GM21515 (cell line): ENCODE results near the gene KCND3.

Source experiments
- ATAC-seq: cut with Tn5 transposase; IDR thresholded peaks from one replicate; pipeline ENCODE4 v1.9.1; 2021; ENCODE audit not compliant: unreplicated experiment

Gene KCND3

GRCh38 chr1:111988743-111989453, 570 bp downstream of the KCND3 start:
- ATAC-seq = no peak

DNA sequence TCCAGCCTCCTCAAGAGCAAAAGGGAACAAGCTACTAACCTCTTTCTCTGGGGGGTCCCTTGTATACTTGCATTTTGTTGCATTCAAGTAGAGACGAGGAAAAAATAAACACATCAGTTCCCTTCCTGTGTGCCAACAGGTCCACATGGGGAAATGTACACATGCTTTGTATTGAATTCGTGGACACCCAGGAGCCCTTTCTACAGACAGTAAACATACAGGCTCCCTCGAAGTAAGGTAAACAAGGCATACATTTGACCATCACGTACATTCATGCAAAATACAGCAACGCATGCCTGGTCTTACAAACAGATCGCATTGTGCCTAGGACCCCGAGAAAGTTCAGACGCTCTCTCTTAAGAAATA, 1.1 kb downstream of the KCND3 start:
- ATAC-seq = no peak

GRCh38 chr1:111987502-111987901, 2.0 kb downstream of the KCND3 start:
- no peak for ATAC-seq

GRCh38 chr1:111983500-111983899, 6.0 kb downstream of the KCND3 start:
- ATAC-seq = no peak

GRCh38 chr1:111982428-111982827, 7.0 kb downstream of the KCND3 start:
- no peak for ATAC-seq

- no peak for ATAC-seq
Observed at GRCh38 chr1:111981871-111982270, 7.6 kb downstream of the KCND3 start.

DNA sequence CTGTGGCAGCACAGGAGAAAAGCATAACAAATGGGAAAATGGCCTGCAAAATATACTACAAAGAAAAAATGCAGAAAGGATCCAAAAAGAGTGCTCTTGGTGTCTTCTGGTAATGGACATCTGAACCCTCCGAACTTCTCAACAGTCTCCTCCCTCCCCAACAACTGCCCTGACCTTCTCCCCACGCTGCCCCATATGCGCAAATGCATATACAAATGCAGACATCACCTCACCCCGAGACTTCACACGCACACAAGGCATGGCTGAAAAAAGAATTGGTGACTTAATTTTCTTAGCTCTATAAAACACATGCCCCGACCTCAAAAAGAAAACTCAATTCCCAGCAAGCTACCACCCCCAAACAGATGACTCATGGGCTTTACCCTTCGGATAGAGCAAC, 8.4 kb downstream of the KCND3 start:
- no peak for ATAC-seq

DNA sequence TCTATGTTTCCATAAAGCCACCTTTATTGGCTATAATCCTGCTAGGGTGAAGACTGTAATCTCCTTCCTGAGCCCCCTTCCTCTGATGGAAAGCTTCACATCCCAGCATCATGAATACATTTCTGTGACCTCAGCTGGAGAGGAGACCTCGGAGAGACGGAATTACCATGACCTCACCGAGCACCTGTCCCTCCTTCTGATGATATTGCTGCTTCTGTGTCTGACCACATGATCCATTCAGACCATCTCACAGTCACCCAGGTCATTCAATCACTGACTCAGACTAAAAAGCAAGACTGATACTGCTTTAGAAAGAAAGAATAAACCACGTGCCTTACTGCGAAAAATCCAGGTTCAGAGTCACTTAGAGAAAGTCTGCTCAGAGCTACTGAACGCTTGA, 8.8 kb downstream of the KCND3 start:
- no peak for ATAC-seq

- ATAC-seq = no peak
Observed at GRCh38 chr1:111978695-111979094, 10.8 kb downstream of the KCND3 start.

- no peak for ATAC-seq
Observed at GRCh38 chr1:111977378-111977777, 12.1 kb downstream of the KCND3 start.

DNA sequence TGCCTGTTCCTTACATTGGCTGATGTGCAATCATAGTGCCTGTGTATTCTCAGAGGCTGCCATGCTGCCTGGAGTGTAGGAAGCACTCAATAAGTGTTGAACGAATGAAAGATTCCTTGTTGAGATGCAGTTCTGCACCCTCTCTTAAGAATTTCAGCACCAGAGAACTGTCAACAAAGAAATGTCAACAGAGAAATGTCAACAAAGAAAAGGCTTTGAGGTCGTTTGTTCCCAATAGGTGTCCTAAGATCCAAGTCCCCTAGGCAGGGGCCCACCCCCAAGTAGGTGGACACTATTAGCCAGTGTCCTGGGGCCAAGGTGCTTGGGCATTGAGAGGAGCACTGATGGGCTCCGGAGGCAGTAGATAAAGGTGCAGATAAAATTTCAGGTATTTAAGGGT, 12.6 kb downstream of the KCND3 start:
- no peak for ATAC-seq

- ATAC-seq = no peak
Observed at GRCh38 chr1:111976332-111976731, 13.1 kb downstream of the KCND3 start.

DNA sequence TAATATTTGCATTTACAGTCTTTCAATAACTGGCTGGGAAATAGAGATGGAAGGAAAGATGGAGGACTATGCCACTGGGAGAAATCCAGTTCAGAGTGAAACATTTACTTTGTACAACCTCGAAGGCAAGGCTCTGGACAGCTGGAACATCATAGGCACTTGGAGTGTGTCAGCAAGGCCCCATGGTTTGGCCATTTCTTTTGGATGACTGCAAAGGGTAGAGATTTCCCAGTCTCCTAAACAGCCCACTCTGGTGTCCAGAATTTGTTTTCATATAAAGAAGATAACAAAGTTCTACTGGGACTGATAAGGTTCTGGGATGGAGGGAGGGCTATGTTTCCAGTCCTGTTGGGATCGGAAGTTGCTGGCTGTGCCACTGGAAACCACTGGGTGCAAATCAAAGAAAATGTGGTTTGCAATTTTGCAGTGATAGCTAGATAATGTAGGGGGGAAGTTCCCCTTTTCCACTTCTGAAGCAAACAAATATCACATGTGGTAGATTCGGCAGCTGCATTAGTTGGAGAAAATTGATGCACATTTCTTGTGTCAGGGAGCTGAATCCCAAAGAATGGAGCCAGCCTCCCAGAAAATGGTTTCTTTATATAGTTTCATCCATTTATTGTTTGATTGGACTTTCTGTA, 16.2 kb downstream of the KCND3 start:
- no peak for ATAC-seq

DNA sequence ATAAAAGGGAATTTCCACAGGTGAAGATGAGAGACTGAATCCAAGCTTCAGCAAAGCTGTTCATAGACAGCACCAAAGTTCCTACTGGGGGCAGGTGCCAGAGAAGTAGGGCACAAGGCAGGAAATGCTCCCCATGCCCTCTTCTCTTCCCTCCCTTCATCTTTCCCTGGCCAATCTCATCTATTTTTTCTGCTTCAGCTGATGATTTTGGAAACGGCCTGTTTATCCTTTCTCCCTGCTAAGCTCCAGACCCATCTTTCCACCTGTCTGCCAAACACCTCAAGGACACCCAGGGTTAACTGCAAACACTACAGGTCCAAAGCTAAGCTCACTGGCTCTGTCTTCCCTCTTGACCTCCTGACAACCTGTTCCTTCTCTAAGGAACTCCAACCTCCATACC, 18.1 kb downstream of the KCND3 start:
- ATAC-seq = no peak

DNA sequence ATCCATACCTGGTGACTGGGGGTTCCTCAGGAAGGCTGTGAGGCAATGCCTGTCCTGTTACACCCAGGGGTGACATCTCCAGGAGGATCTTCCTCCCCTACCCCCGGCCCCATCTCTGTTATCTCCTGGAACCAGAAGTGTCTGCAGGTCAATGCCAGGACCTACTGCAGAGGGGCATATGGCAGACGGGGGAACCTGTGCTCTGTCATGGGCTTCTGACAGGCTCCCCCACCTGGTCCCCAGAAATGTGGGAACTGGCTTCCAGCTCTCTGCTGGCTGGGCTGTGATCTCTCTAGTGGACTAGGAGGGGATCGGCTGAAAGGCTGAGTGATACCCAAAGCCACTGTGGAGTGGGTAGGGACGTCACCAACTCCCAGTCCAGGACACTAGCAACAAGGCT, 21.0 kb downstream of the KCND3 start:
- ATAC-seq = no peak

DNA sequence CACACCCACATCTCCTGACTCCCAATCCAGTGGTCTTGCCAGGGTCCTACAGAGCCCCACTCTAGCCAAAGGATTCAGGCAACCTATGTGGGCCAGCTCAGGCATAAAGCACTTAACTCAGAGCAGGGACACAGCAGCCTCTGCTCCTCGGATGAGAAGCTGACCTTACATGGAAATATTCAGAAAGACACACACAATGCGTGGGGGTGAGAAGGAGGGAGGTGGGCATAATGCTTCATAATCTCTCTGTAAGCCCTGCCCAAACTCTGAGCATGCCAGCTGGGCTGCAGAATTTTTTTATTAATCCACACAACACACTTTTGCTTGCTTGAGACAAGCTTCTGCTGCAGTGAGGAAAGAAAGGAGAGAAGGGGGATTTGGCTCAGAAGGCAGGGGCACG, 21.6 kb downstream of the KCND3 start:
- ATAC-seq = no peak

DNA sequence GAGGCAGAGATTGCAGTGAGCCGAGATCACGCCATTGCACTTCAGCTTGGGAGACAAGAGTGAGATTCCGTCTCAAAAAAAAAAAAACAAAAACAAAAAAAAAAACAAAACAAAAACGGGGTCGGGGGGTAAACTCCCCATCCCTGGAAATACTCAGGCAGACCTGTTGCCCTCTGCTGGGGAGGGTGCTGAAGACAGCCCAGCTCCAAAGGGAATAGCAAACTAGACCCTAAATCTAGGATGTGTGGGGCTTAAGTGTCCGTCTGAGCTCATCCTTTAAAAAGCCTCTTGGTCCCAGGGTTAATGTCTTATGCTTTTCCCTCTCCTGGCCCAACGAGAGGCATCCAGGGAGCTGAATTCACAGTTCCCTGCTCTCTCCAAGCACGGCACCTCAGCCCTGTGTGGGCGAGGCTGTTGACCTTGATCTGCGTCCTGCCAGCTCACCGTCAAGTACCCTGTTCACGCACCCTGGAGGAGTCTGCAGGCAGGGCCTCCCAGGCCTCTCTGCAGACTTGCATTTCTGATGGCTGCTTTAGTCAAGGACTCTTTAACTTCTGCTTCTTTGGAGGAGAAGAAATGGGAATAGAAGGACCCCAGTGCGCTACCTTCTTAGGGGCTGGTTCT, 22.3 kb downstream of the KCND3 start:
- ATAC-seq = no peak

DNA sequence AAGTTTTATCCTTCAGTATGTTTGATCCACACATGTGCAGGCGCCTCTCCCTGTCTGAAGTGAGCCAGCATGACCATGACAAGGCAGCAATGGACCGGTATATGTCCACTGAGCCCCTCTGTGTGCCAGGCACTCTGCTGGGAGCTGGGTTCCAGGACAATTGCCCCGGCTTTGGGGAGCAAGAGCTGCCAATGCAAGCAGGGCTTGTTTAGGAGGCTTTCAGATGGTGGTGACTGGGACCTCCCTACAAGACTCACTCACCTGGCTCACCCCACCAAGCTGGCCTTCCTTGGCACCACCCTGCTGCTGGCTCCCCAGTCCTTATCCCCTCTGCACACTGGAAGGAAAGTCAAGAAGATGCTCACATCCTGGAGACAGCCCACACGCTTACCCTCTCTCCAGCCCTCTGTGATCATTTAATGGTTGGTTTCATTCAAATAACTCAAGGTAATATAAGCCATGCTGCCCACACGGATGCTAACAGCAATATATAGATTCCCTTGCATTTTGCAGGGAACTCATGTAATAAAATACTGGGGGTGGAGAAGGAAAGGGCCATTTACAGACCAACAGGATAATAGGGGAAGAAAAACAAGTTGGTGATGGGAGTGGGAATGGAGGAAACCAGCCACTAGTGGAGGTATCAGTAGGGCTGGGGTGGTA, 23.6 kb downstream of the KCND3 start:
- no peak for ATAC-seq

DNA sequence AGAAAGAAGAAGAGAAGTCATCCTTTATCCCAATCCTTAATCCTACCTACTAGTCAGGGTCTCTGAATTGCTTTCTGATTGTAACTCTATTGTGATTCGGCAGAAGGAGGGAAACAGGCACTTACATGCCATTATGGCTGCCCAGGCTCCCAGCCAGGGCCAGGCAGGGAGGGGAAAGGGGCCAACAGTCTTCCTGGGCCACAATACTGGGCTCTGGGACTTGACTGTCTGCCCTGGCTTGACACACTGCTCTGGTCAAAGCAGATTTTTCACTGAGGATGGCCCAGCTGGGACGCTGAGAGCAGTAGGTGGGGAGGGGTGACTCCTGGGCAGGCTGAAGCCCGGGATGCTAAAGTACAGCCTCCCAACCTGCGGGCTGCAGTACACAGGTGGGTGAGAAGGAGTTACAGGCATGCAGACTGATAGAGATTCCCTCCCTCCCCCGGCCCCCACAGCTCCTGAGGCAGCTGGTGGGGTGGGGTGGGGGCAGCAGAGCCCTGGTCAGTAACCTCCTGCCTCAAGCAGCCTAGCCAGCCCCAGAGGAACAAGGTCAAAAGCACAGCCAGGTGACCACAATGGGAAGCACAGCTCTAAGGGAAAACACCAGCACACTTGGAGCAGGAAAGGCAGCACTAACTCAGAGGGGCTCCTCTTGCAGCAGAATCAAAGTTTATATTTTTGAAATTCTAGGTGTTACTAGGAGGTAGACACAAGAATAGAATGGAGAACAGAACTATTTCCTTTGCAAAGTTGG, 25.3 kb downstream of the KCND3 start:
- no peak for ATAC-seq

- no peak for ATAC-seq
Observed at GRCh38 chr1:111961773-111962565, 27.5 kb downstream of the KCND3 start.

DNA sequence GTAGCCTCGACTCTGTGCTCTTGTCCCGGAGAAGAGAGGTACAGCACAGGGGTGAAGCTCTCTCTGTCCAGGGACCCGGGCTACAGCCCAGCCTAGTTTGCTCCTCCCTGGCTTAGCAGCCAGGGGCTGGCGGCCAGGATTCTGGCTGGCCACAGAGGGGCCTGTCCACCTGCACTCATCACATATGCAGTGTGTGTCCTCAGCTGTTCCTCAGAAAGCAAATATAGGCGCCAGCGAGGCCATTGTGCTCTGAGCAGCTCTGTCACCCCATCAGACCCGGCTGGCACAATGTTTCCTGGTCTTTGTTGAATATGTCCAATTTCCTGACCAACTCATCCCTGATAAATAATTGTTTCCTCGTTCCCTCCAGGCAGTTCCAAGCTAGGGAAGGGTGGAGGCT, 28.5 kb downstream of the KCND3 start:
- ATAC-seq = no peak
